NCI-H2227 treated with DMSO at 0.1 percent for 48 hours (cell line): ENCODE data around the gene SEC31B.

ENCODE experiments used
- DNase-seq: peaks from one replicate; lab custom pipeline; 2025; lab: John Stamatoyannopoulos, UW

SEC31B gene

GRCh38 chr10:100519311-100520051, at the start of gene SEC31B:
Gene SEC31B, minus strand, starts transcription at chr10:100519861. Its CDS starts 2,909 bp downstream, at chr10:100516952.
- DNase-seq: no peak

GRCh38 chr10:100568912-100569311, 49.3 kb upstream of the SEC31B start:
- no peak for DNase-seq

- DNase-seq: no peak
These were observed 48.2 kb upstream of the SEC31B start for GRCh38 chr10:100567826-100568225.

- DNase-seq: no peak
These were observed 47.6 kb upstream of the SEC31B start for GRCh38 chr10:100567249-100567648.

- DNase-seq: no peak
These were observed 46.9 kb upstream of the SEC31B start for GRCh38 chr10:100566561-100566960.

- DNase-seq: no peak
These were observed 45.7 kb upstream of the SEC31B start for GRCh38 chr10:100565206-100565985.

GRCh38 chr10:100562008-100562672, 42.5 kb upstream of the SEC31B start:
- no peak for DNase-seq

- no peak for DNase-seq
These were observed 41.3 kb upstream of the SEC31B start for GRCh38 chr10:100561005-100561404.

- no peak for DNase-seq
These were observed 40.6 kb upstream of the SEC31B start for GRCh38 chr10:100560248-100560647.

- DNase-seq: no peak
These were observed 35.2 kb upstream of the SEC31B start for GRCh38 chr10:100554902-100555301.

GRCh38 chr10:100553929-100554328, 34.3 kb upstream of the SEC31B start:
- no peak for DNase-seq

GRCh38 chr10:100551738-100552137, 32.1 kb upstream of the SEC31B start:
- DNase-seq: no peak

GRCh38 chr10:100551196-100551595, 31.5 kb upstream of the SEC31B start:
- DNase-seq: no peak

GRCh38 chr10:100544950-100545349, 25.3 kb upstream of the SEC31B start:
- no peak for DNase-seq

GRCh38 chr10:100537475-100537874, 17.8 kb upstream of the SEC31B start:
- no peak for DNase-seq

- DNase-seq: peak; percentile 82
These were observed 16.2 kb upstream of the SEC31B start, which contains the start of gene HIF1AN for GRCh38 chr10:100535715-100536353. Gene HIF1AN, plus strand, starts transcription at chr10:100535943. Its CDS starts 16 bp downstream, at chr10:100535959.

GRCh38 chr10:100535338-100535714, 15.7 kb upstream of the SEC31B start:
- DNase-seq: no peak

GRCh38 chr10:100534726-100535125, 15.1 kb upstream of the SEC31B start:
- no peak for DNase-seq

- DNase-seq: no peak
These were observed 12.1 kb upstream of the SEC31B start for GRCh38 chr10:100531761-100532160.

- peak; percentile 72 for DNase-seq
These were observed 10.0 kb upstream of the SEC31B start, which contains the start of gene NDUFB8 for GRCh38 chr10:100529475-100530298. Gene NDUFB8, minus strand, starts transcription at chr10:100529871. Its CDS starts 20 bp downstream, at chr10:100529851.

GRCh38 chr10:100528921-100529474, 9.3 kb upstream of the SEC31B start:
- DNase-seq: no peak
